Ishikawa (cell line): ENCODE data around the gene SHB.

ENCODE experiments used
- CEBPB ChIP-seq: IDR thresholded peaks from 2 replicates; pipeline ENCODE4 v1.6.1; 2012
- CREB1 ChIP-seq: IDR thresholded peaks from 2 replicates; pipeline ENCODE4 v1.6.1; 2012; ENCODE audit warnings: low read depth
- EP300 ChIP-seq: IDR thresholded peaks from 2 replicates; pipeline ENCODE4 v1.6.1; 2012; ENCODE audit warnings: borderline replicate concordance
- FOXM1 ChIP-seq: IDR thresholded peaks from 2 replicates; pipeline ENCODE4 v1.6.1; 2012; ENCODE audit warnings: low read depth, borderline replicate concordance
- MAX ChIP-seq: IDR thresholded peaks from 2 replicates; pipeline ENCODE4 v1.6.1; 2012
- NFIC ChIP-seq: IDR thresholded peaks from 2 replicates; pipeline ENCODE4 v1.6.1; 2012
- RAD21 ChIP-seq: IDR thresholded peaks from 2 replicates; pipeline ENCODE4 v1.6.1; 2012; ENCODE audit warnings: low read depth
- YY1 ChIP-seq: IDR thresholded peaks from 2 replicates; pipeline ENCODE4 v1.6.1; 2012; ENCODE audit warnings: low read depth

- no peak for TF ChIP-seq MAX
- no peak for TF ChIP-seq FOXM1
- TF ChIP-seq YY1, result no peak
- TF ChIP-seq RAD21, result no peak
- no peak for TF ChIP-seq EP300
- no peak for TF ChIP-seq CREB1
- no peak for TF ChIP-seq NFIC
- no peak for TF ChIP-seq CEBPB
Measured at GRCh38 chr9:37948417-37948980, 120.5 kb downstream of the SHB start.
